SK-N-MC (cell line): Measurements from ENCODE around the gene LIN9.
"Not testable (repeated sequence)": the region's sequence is repeated elsewhere in the genome, so short reads cannot be mapped to it uniquely, and the experiment has no call there.

Experiments
- EZH2 ChIP-seq: fragments of 200-600 bp; sonication (generic); IDR thresholded peaks from one replicate; pipeline ENCODE4 v1.6.1; 2017; ENCODE audit warnings: antibody characterized with exemption
- FOXP2 ChIP-seq: optimal IDR thresholded peaks from 2 replicates; pipeline ENCODE3; 2011; ENCODE audit warnings: mild to moderate bottlenecking, moderate library complexity; ENCODE audit not compliant: insufficient read depth; ENCODE audit errors: extremely low read length, control extremely low read depth
- POLR2AphosphoS5 ChIP-seq: IDR thresholded peaks from 2 replicates; pipeline ENCODE4 v1.6.1; 2012; ENCODE audit warnings: mild to moderate bottlenecking, low read depth, low read length, borderline replicate concordance

- not testable (repeated sequence) for TF ChIP-seq POLR2AphosphoS5, EZH2, FOXP2
Measured at GRCh38 chr1:226272233-226272902, 36.6 kb downstream of the LIN9 start.
